WTC11 (cell line): Measurements from ENCODE around the gene SLC25A51. TPM values are rescaled to one million over a fixed set of nuclear protein-coding genes. Genes with fewer than 3 reads are reported as not detected.

Experiments used
- ATAC-seq: fragments of 200-7000 bp; cut with Tn5 transposase; 2 replicates; pipeline ENCODE4 v1.10.0; 2021; ENCODE audit warnings: mild to moderate bottlenecking, moderate library complexity
- CTCF ChIA-PET: fragments of 300-600 bp; sonication (Branson Sonifier 250); formaldehyde crosslinking; loops from one replicate; lab custom pipeline; 2021; ENCODE audit warnings: antibody characterized with exemption; lab: Charles Lee
- POLR2A ChIA-PET: fragments of 350-600 bp; sonication (Branson Sonifier 250); formaldehyde crosslinking; loops from one replicate; lab custom pipeline; 2021; ENCODE audit warnings: antibody characterized with exemption; lab: Charles Lee
- DNase-seq: peaks from one replicate; pipeline ENCODE4 v3.0.0; 2021; ENCODE audit warnings: low spot score
- H3K27ac Mint-ChIP-seq: 2 replicates; pipeline ENCODE4 v1.8.0; 2021; ENCODE audit warnings: mixed read lengths
- H3K27me3 Mint-ChIP-seq: 2 replicates; pipeline ENCODE4 v1.8.0; 2021; ENCODE audit warnings: low read depth, mild to moderate bottlenecking, moderate library complexity, mixed read lengths
- H3K36me3 Mint-ChIP-seq: 2 replicates; pipeline ENCODE4 v1.8.0; 2021; ENCODE audit warnings: mixed read lengths
- H3K4me1 Mint-ChIP-seq: 2 replicates; pipeline ENCODE4 v1.8.0; 2022; ENCODE audit warnings: mixed read lengths
- H3K4me3 Mint-ChIP-seq: 2 replicates; pipeline ENCODE4 v1.8.0; 2021; ENCODE audit warnings: mild to moderate bottlenecking, moderate library complexity, mixed read lengths
- H3K9me3 Mint-ChIP-seq: 2 replicates; pipeline ENCODE4 v1.8.0; 2021; ENCODE audit warnings: mixed read lengths
- ATF1 ChIP-seq: sonication (generic); formaldehyde crosslinking; IDR thresholded peaks from 2 replicates; pipeline ENCODE4 v1.8.1; 2023; ENCODE audit warnings: mild to moderate bottlenecking, moderate library complexity, missing genetic modification reagents
- CDX4 ChIP-seq: fragments of 250-450 bp; sonication (Bioruptor Pico); IDR thresholded peaks from 2 replicates; pipeline ENCODE4 v1.9.0; 2021; ENCODE audit warnings: moderate library complexity, mild to moderate bottlenecking, inconsistent platforms, borderline replicate concordance
- CREM ChIP-seq: sonication (generic); formaldehyde crosslinking; IDR thresholded peaks from 2 replicates; pipeline ENCODE4 v1.8.1; 2022; ENCODE audit warnings: mild to moderate bottlenecking, missing genetic modification reagents, moderate library complexity
- ETV6 ChIP-seq: sonication (generic); formaldehyde crosslinking; IDR thresholded peaks from 2 replicates; pipeline ENCODE4 v1.8.1; 2022; ENCODE audit warnings: mild to moderate bottlenecking, missing genetic modification reagents
- FOXJ3 ChIP-seq: sonication (generic); formaldehyde crosslinking; IDR thresholded peaks from 2 replicates; pipeline ENCODE4 v1.9.0; 2021; ENCODE audit warnings: missing genetic modification reagents, mild to moderate bottlenecking, borderline replicate concordance
- FOXK1 ChIP-seq: sonication (generic); formaldehyde crosslinking; IDR thresholded peaks from 2 replicates; pipeline ENCODE4 v1.8.0; 2022; ENCODE audit warnings: mild to moderate bottlenecking, moderate library complexity, missing genetic modification reagents
- FOXP4 ChIP-seq: sonication (generic); formaldehyde crosslinking; IDR thresholded peaks from 2 replicates; pipeline ENCODE4 v1.8.0; 2022; ENCODE audit warnings: mild to moderate bottlenecking, missing genetic modification reagents
- IRF1 ChIP-seq: sonication (generic); formaldehyde crosslinking; IDR thresholded peaks from 2 replicates; pipeline ENCODE4 v1.8.0; 2023; ENCODE audit warnings: missing genetic modification reagents
- JAZF1 ChIP-seq: fragments of 250-450 bp; sonication (Bioruptor Pico); IDR thresholded peaks from 2 replicates; pipeline ENCODE4 v1.9.0; 2021; ENCODE audit warnings: moderate library complexity, mild to moderate bottlenecking, inconsistent platforms
- NFATC4 ChIP-seq: fragments of 250-450 bp; sonication (Bioruptor Pico); IDR thresholded peaks from 2 replicates; pipeline ENCODE4 v1.9.0; 2021; ENCODE audit warnings: mild to moderate bottlenecking
- NR2C2 ChIP-seq: sonication (generic); formaldehyde crosslinking; IDR thresholded peaks from 2 replicates; pipeline ENCODE4 v1.8.0; 2022; ENCODE audit warnings: mild to moderate bottlenecking, missing genetic modification reagents
- OVOL2 ChIP-seq: fragments of 250-450 bp; sonication (Bioruptor Pico); IDR thresholded peaks from 2 replicates; pipeline ENCODE4 v1.9.0; 2021; ENCODE audit warnings: mild to moderate bottlenecking, borderline replicate concordance
- RELA ChIP-seq: sonication (generic); formaldehyde crosslinking; IDR thresholded peaks from 2 replicates; pipeline ENCODE4 v1.8.1; 2022; ENCODE audit warnings: missing genetic modification reagents, mild to moderate bottlenecking, borderline replicate concordance
- SP1 ChIP-seq: sonication (generic); formaldehyde crosslinking; conservative IDR thresholded peaks from 2 replicates; pipeline ENCODE4 v1.8.1; 2022; ENCODE audit warnings: missing genetic modification reagents
- TCF7 ChIP-seq: sonication (generic); formaldehyde crosslinking; IDR thresholded peaks from 2 replicates; pipeline ENCODE4 v1.8.0; 2022; ENCODE audit warnings: mild to moderate bottlenecking, low read depth, missing genetic modification reagents, moderate library complexity
- TEAD4 ChIP-seq: sonication (generic); formaldehyde crosslinking; IDR thresholded peaks from 2 replicates; pipeline ENCODE4 v1.8.0; 2022; ENCODE audit warnings: mild to moderate bottlenecking, missing genetic modification reagents
- TP53 ChIP-seq: sonication (generic); formaldehyde crosslinking; IDR thresholded peaks from 2 replicates; pipeline ENCODE4 v1.8.1; 2023; ENCODE audit warnings: mild to moderate bottlenecking, missing genetic modification reagents
- USF2 ChIP-seq: sonication (generic); formaldehyde crosslinking; IDR thresholded peaks from 2 replicates; pipeline ENCODE4 v1.8.1; 2023; ENCODE audit warnings: mild to moderate bottlenecking, missing genetic modification reagents, moderate library complexity
- ZBTB43 ChIP-seq: sonication (generic); formaldehyde crosslinking; IDR thresholded peaks from 2 replicates; pipeline ENCODE4 v1.8.1; 2023; ENCODE audit warnings: mild to moderate bottlenecking, missing genetic modification reagents
- ZMAT4 ChIP-seq: fragments of 250-450 bp; sonication (Bioruptor Pico); IDR thresholded peaks from 2 replicates; pipeline ENCODE4 v1.9.0; 2021; ENCODE audit warnings: mild to moderate bottlenecking
- ZNF121 ChIP-seq: sonication (generic); formaldehyde crosslinking; IDR thresholded peaks from 2 replicates; pipeline ENCODE4 v1.8.0; 2023; ENCODE audit warnings: missing genetic modification reagents
- ZNF138 ChIP-seq: sonication (generic); formaldehyde crosslinking; conservative IDR thresholded peaks from 2 replicates; pipeline ENCODE4 v1.8.1; 2022; ENCODE audit warnings: mild to moderate bottlenecking, moderate library complexity, missing genetic modification reagents
- ZNF423 ChIP-seq: fragments of 250-450 bp; sonication (Bioruptor Pico); IDR thresholded peaks from 2 replicates; pipeline ENCODE4 v2.1.2; 2022; ENCODE audit warnings: mild to moderate bottlenecking, moderate library complexity
- ZNF671 ChIP-seq: fragments of 250-450 bp; sonication (Bioruptor Pico); IDR thresholded peaks from 2 replicates; pipeline ENCODE4 v1.8.0; 2021; ENCODE audit warnings: mild to moderate bottlenecking
- total RNA-seq: library from RNA; stranded (reverse); gene quantifications from 3 replicates; pipeline ENCODE4 v1.2.3, GENCODE V29; 2021

Gene SLC25A51
- total RNA-seq, 1 experiment from 2014 or later, result 15.4 TPM

- TF ChIP-seq SP1 (CRISPR knock-in tag), result no peak
- TF ChIP-seq FOXP4 (CRISPR knock-in tag), result no peak
- no peak for TF ChIP-seq TEAD4 (CRISPR knock-in tag)
- TF ChIP-seq ZMAT4, result no peak
- no peak for TF ChIP-seq JAZF1 (CRISPR knock-in tag)
- TF ChIP-seq TCF7, result no peak
- no peak for TF ChIP-seq ZNF671 (CRISPR knock-in tag)
- TF ChIP-seq USF2 (CRISPR knock-in tag), result no peak
- TF ChIP-seq ZBTB43 (CRISPR knock-in tag), result no peak
- no peak for TF ChIP-seq FOXK1 (CRISPR knock-in tag)
These were observed 4.9 kb downstream of the SLC25A51 start (continued) for GRCh38 chr9:37899041-37899440.

GRCh38 chr9:37897665-37898064, 6.3 kb downstream of the SLC25A51 start:
- no peak for ATAC-seq

More at GRCh38 chr9:37897665-37898064, 6.3 kb downstream of the SLC25A51 start:
- H3K9me3 Mint-ChIP-seq, result no peaks in the 10 kb centered on the region
- H3K4me3 Mint-ChIP-seq, result no peak overlapping the region
- ChIA-PET POLR2A (no interaction called here), CTCF (no interaction called here)
- H3K27me3 Mint-ChIP-seq, result no peaks in the 10 kb centered on the region
- no peak overlapping the region for H3K27ac Mint-ChIP-seq
- peaks cover 3% of the 10 kb centered on the region for H3K4me1 Mint-ChIP-seq
- DNase-seq, result no peak
- TF ChIP-seq FOXP4 (CRISPR knock-in tag) (no peak), NR2C2 (CRISPR knock-in tag) (no peak), ATF1 (CRISPR knock-in tag) (no peak), USF2 (CRISPR knock-in tag) (no peak), NFATC4 (CRISPR knock-in tag) (no peak), IRF1 (CRISPR knock-in tag) (no peak), FOXK1 (CRISPR knock-in tag) (no peak), ZNF121 (CRISPR knock-in tag) (no peak), ETV6 (CRISPR knock-in tag) (no peak), ZBTB43 (CRISPR knock-in tag) (no peak), SP1 (CRISPR knock-in tag) (no peak), FOXJ3 (CRISPR knock-in tag) (no peak), CDX4 (CRISPR knock-in tag) (no peak), TP53 (CRISPR knock-in tag) (no peak), ZNF138 (CRISPR knock-in tag) (no peak), ZNF671 (CRISPR knock-in tag) (no peak), OVOL2 (CRISPR knock-in tag) (no peak), RELA (no peak), CREM (CRISPR knock-in tag) (no peak), ZNF423 (CRISPR knock-in tag) (no peak)
- H3K36me3 Mint-ChIP-seq, result peaks cover 36% of the 10 kb centered on the region
